ENCODE results near the gene DNAJC5. TPM values are rescaled to one million over a fixed set of nuclear protein-coding genes. Genes with fewer than 3 reads are reported as not detected.

Gene DNAJC5
- total RNA-seq, 3 donors from 2014 or later, result 57.5 to 65.9 (median 65.4) TPM

GRCh38 chr20:63966944-63967322, 72.0 kb downstream of the DNAJC5 start:
- peak in 1 of 3 donors; percentile 45 for DNase-seq
- no peak for TF ChIP-seq CTCF (IDR thresholded peaks at IDR 0.05)
- Histone ChIP-seq H3K4me1 (ENCODE audit: low read depth) (peaks cover 11% of the 10 kb centered on the region), H3K36me3 (ENCODE audit: low read depth) (no peaks in the 10 kb centered on the region), H3K9me3 (no peaks in the 10 kb centered on the region), H3K4me3 (no peak overlapping the region)
- intact Hi-C loops (cut with DNase I, micrococcal nuclease), result no loop called here
- ATAC-seq, result no peak

- peaks cover 11% of the 10 kb centered on the region for H3K4me1 ChIP-seq (ENCODE audit: low read depth)
- DNase-seq, result peak; percentile 2 to 44 (median 23)
- H3K9me3 ChIP-seq, result no peaks in the 10 kb centered on the region
- no peak for TF ChIP-seq CTCF (IDR thresholded peaks at IDR 0.05)
- no peak overlapping the region for H3K4me3 ChIP-seq
- no peak for ATAC-seq
- H3K36me3 ChIP-seq (ENCODE audit: low read depth), result no peaks in the 10 kb centered on the region
- intact Hi-C loops (cut with DNase I, micrococcal nuclease), result no loop called here
Observed at GRCh38 chr20:63967330-63968135, 72.6 kb downstream of the DNAJC5 start.

GRCh38 chr20:63968136-63968927, 73.4 kb downstream of the DNAJC5 start:
- Histone ChIP-seq H3K4me1 (ENCODE audit: low read depth) (peaks cover 11% of the 10 kb centered on the region), H3K9me3 (no peaks in the 10 kb centered on the region), H3K4me3 (no peak overlapping the region), H3K36me3 (ENCODE audit: low read depth) (no peaks in the 10 kb centered on the region)
- intact Hi-C loops (cut with DNase I, micrococcal nuclease), result no loop called here
- TF ChIP-seq CTCF (IDR thresholded peaks at IDR 0.05), result no peak
- ATAC-seq (no peak), DNase-seq (peak; percentile 9 to 34 (median 21))

GRCh38 chr20:63968928-63969760, 74.2 kb downstream of the DNAJC5 start:
- intact Hi-C loops (cut with DNase I, micrococcal nuclease), result no loop called here
- H3K9me3 ChIP-seq, result no peaks in the 10 kb centered on the region
- peak; percentile 34 to 57 (median 47) for DNase-seq
- ATAC-seq, result no peak
- H3K36me3 ChIP-seq (ENCODE audit: low read depth), result no peaks in the 10 kb centered on the region
- peak overlapping the region; percentile 14 for H3K4me3 ChIP-seq
- no peak for TF ChIP-seq CTCF (IDR thresholded peaks at IDR 0.05)
- peaks cover 11% of the 10 kb centered on the region for H3K4me1 ChIP-seq (ENCODE audit: low read depth)
